Bronchial epithelial cell (primary cell): ENCODE data around the gene TAL1. TPM values are rescaled to one million over a fixed set of nuclear protein-coding genes. Genes with fewer than 3 reads are reported as not detected.
A peak's percentile ranks its signal among the peaks of the same experiment; 100 is the strongest.

Source experiments
- DNase-seq: peaks from one replicate; pipeline ENCODE4 v3.0.0-alpha.2; 2010; ENCODE audit warnings: low read depth
- FAIRE-seq: peaks from 2 replicates; lab custom pipeline; 2011; peaks lifted over from hg19 to GRCh38; lab: Jason Lieb, UNC
- H3K27me3 ChIP-seq: 2 replicates; pipeline ENCODE4 v1.5.1; 2011; ENCODE audit warnings: low read length; ENCODE audit not compliant: control insufficient read depth, insufficient read depth
- H3K36me3 ChIP-seq: 2 replicates; pipeline ENCODE4 v1.5.1; 2011; ENCODE audit warnings: low read length; ENCODE audit not compliant: control insufficient read depth, insufficient read depth
- H3K4me3 ChIP-seq: 2 replicates; pipeline ENCODE4 v1.5.1; 2011; ENCODE audit warnings: mild to moderate bottlenecking, low read depth, low read length, control low read depth
- total RNA-seq: library from RNA; depleted of rRNA; stranded (reverse); fragments of >200 nt; gene quantifications from 2 replicates; pipeline ENCODE4 v1.2.1, GENCODE V29; 2014
- TF ChIP-seq, protein P1 (sequence below): IDR thresholded peaks from 2 replicates; pipeline ENCODE4 v1.5.1; 2011; ENCODE audit warnings: mild to moderate bottlenecking, moderate library complexity, low read length, control low read depth, inconsistent platforms; ENCODE audit not compliant: insufficient read depth, severe bottlenecking

The TAL1 gene
- total RNA-seq, 1 donor from 2014 or later, result not detected

GRCh38 chr1:47184090-47184821, 47.8 kb downstream of the TAL1 start:
- H3K4me3 ChIP-seq, result no peak overlapping the region
- no peaks in the 10 kb centered on the region for H3K36me3 ChIP-seq
- TF ChIP-seq, protein P1, sequence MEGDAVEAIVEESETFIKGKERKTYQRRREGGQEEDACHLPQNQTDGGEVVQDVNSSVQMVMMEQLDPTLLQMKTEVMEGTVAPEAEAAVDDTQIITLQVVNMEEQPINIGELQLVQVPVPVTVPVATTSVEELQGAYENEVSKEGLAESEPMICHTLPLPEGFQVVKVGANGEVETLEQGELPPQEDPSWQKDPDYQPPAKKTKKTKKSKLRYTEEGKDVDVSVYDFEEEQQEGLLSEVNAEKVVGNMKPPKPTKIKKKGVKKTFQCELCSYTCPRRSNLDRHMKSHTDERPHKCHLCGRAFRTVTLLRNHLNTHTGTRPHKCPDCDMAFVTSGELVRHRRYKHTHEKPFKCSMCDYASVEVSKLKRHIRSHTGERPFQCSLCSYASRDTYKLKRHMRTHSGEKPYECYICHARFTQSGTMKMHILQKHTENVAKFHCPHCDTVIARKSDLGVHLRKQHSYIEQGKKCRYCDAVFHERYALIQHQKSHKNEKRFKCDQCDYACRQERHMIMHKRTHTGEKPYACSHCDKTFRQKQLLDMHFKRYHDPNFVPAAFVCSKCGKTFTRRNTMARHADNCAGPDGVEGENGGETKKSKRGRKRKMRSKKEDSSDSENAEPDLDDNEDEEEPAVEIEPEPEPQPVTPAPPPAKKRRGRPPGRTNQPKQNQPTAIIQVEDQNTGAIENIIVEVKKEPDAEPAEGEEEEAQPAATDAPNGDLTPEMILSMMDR, result no peak
- FAIRE-seq, result no peak
- no peak for DNase-seq
- no peaks in the 10 kb centered on the region for H3K27me3 ChIP-seq

DNA sequence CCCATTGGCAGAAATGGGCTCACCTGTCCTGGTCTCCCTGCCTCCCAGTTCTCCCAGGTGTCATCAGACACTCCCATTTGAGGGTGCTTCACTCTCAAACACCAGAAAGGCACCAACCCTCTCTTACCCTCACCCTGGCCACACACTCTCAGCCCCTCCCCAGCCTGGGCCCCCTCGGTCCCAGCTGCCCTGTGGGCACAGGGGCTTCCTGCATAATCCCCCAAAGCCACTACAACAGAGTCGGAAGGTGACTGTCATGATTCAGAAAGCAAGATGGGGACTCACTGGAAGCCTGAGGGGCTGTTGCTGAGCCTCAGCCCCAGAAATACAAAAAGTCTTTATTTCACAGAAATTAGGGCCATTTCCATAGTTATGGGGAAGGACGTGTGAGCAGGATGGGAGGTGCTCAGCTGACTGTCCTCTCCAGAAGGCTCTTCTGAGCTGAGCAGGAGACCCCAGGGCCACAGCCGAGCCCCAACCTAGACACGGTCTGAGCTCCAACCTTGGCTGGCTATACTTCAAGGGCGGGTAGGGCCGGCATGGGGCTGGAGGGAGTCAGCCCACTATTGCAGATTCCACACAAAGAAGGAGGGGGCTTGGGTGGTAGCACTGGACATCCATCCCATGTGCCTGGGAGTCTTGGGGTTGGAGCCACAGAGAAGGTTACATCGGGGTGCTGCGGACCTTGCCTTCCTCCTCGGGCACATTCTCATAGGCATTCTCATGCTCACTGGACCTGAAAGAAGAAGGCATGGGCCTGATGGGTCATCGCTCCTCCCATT, 48.5 kb downstream of the TAL1 start:
- FAIRE-seq (no peak), DNase-seq (no peak)
- Histone ChIP-seq H3K27me3 (no peaks in the 10 kb centered on the region), H3K36me3 (no peaks in the 10 kb centered on the region), H3K4me3 (no peak overlapping the region)
- TF ChIP-seq, protein P1, result no peak

DNA sequence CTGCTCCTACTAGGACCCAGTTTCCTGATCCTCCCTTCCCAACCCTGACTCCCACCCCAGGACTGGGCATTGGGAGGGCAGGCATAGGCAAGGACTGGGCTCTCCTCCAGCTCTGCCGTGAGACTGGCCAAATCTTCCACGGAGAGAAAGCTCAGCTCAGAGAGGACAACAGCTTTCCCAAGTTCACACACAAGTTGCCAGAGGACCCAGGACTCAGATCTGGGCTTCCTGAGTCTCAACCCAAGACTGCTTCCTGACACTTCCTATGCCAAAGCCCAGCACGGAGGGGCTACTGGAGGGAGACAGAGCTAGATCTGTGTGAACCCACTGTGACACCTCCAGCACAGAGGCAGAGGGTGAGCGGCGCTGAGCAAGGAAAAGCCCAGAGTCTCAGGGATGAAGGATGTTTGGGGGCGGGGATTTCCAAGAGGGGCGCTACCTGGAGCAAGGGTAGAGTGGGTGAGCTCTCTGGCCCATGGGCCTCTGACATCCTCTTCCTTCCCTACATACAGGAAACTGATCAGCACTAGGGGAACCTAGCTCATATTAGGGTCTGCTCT, 49.3 kb downstream of the TAL1 start:
- Histone ChIP-seq H3K4me3 (no peak overlapping the region), H3K27me3 (no peaks in the 10 kb centered on the region), H3K36me3 (no peaks in the 10 kb centered on the region)
- peak; percentile 32 for FAIRE-seq
- TF ChIP-seq, protein P1, result no peak
- no peak for DNase-seq

GRCh38 chr1:47181955-47182675, 49.9 kb downstream of the TAL1 start:
- Histone ChIP-seq H3K4me3 (no peak overlapping the region), H3K27me3 (no peaks in the 10 kb centered on the region), H3K36me3 (no peaks in the 10 kb centered on the region)
- FAIRE-seq (no peak), DNase-seq (peak; percentile 68)
- TF ChIP-seq, protein P1, result no peak

- no peak overlapping the region for H3K4me3 ChIP-seq
- DNase-seq (no peak), FAIRE-seq (no peak)
- H3K27me3 ChIP-seq, result no peaks in the 10 kb centered on the region
- TF ChIP-seq, protein P1, result no peak
- no peaks in the 10 kb centered on the region for H3K36me3 ChIP-seq
Observed at GRCh38 chr1:47181095-47181954, 50.7 kb downstream of the TAL1 start.
